ENCODE results near the gene RERG.

- TF ChIP-seq POLR2A (IDR thresholded peaks at IDR 0.05; ENCODE audit: low read depth, low read length) (no peak), POLR2AphosphoS5 (IDR thresholded peaks at IDR 0.05; ENCODE audit: low read depth, low read length) (no peak), PAX5 (IDR thresholded peaks at IDR 0.05; ENCODE audit: insufficient read depth, low read length, severe bottlenecking) (no peak), SPI1 (IDR thresholded peaks at IDR 0.05; ENCODE audit: low read depth, low read length) (no peak)
Measured at GRCh38 chr12:15151161-15152091, 69.8 kb downstream of the RERG start.
